Activated naive CD8-positive, alpha-beta T cell (primary cell): ENCODE measurements around the gene TCF20.

Experiments
- H3K27ac Mint-ChIP-seq: one replicate; pipeline ENCODE4 v1.8.0; 2021; ENCODE audit warnings: mixed read lengths
- H3K27me3 Mint-ChIP-seq: one replicate; pipeline ENCODE4 v1.8.0; 2021; ENCODE audit warnings: mixed read lengths
- H3K36me3 Mint-ChIP-seq: one replicate; pipeline ENCODE4 v1.8.0; 2021; ENCODE audit warnings: mixed read lengths
- H3K4me1 Mint-ChIP-seq: one replicate; pipeline ENCODE4 v1.8.0; 2021; ENCODE audit warnings: low read depth, mixed read lengths
- H3K4me3 Mint-ChIP-seq: one replicate; pipeline ENCODE4 v1.8.0; 2021; ENCODE audit warnings: mild to moderate bottlenecking, mixed read lengths
- H3K9me3 Mint-ChIP-seq: one replicate; pipeline ENCODE4 v1.8.0; 2021; ENCODE audit warnings: low read depth, mixed read lengths

TCF20 gene

DNA sequence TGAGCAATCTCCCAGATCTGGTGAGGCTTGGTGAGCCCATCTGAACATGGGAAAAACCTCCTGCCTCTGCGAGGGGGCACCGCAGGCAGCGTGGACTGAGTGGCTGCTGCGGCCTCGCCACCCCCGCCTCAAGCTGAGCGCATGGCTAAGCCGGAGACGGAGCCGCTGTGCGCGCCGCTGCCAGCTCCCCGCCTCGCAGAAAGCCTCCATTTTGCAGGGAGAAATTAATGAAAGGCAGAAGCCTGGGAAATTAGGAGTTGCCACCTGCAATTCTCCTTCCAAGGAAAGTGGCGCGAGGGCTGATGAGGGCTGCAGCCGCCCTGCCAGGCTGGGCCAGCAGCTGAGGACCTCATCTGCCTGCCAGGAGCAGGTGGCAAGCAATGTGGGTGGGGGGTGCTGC, 35.6 kb upstream of the TCF20 start:
- Mint-ChIP-seq H3K4me1 (peaks cover 66% of the 10 kb centered on the region), H3K4me3 (no peak overlapping the region), H3K27ac (no peak overlapping the region), H3K36me3 (no peaks in the 10 kb centered on the region), H3K9me3 (no peaks in the 10 kb centered on the region), H3K27me3 (no peaks in the 10 kb centered on the region)

DNA sequence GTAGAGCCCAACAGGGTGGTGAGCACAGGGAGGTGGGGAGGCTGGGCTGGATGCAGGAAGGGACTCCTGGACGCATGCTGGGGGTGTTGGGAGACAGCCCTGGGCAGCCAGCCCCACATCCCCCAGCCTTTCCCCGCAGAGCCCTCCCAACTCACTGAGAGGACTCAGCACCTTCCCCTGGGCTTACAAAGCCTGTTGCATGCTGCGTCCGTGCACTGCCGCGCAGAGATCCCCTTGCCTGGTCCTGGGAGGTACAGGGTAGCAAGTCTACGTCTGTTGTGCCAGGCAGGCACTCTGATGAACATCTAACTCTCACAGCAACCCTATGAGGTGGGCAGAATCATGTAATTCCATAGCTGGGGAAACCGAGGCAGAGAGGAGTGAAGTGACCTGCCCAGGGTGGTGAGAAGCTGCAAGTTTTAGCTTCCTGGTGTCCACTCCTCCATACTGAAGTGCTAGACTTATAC, 33.9 kb upstream of the TCF20 start:
- Mint-ChIP-seq H3K9me3 (no peaks in the 10 kb centered on the region), H3K27ac (no peak overlapping the region), H3K4me3 (no peak overlapping the region), H3K4me1 (peaks cover 70% of the 10 kb centered on the region), H3K36me3 (no peaks in the 10 kb centered on the region), H3K27me3 (no peaks in the 10 kb centered on the region)

DNA sequence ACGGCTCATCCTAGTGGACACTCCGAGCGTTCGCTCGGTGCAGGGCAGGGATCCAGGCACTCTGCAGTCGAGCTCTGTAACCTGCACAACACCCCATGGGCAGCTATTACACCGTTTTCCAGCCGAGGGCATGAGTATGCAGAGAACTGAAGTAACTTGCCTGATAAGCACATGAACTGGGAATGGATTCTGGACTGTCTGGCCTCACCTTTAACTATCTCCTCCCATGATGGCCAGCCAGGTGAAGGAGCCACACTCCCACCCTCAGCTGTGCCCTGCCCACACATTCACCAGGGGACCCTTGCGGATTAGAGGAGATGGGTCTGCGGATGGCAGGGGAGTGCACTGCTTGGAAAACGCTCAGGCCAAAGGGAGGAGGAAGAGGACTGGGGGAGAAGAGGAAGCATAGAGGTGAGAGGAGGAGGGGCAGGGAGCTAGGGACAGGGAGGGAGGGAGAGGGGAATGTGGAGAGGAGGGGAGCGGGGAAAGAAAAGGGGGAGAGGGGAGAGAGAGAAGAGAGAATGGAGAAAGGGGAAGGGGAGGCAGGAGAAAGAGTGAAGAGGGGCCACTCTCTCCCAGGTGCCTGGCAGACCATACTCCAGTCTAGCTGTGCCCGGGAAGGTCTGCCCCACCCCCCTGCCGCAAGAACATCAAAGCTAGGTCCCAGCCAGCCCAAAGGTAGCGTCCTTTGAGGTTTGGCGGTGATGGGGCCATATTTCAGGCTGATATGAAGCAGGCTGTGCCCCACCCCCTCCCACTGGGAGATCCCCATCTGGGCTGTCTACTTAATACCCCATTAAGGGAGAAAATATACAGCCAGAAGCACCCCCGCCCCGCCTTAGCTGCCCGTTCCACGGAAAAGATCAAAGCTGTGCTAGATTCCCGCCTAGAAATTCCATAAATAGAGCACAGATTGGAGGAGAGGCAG, 33.2 kb upstream of the TCF20 start:
- H3K27ac Mint-ChIP-seq = no peak overlapping the region
- no peak overlapping the region for H3K4me3 Mint-ChIP-seq
- H3K27me3 Mint-ChIP-seq = no peaks in the 10 kb centered on the region
- no peaks in the 10 kb centered on the region for H3K36me3 Mint-ChIP-seq
- H3K9me3 Mint-ChIP-seq = no peaks in the 10 kb centered on the region
- peaks cover 77% of the 10 kb centered on the region for H3K4me1 Mint-ChIP-seq

DNA sequence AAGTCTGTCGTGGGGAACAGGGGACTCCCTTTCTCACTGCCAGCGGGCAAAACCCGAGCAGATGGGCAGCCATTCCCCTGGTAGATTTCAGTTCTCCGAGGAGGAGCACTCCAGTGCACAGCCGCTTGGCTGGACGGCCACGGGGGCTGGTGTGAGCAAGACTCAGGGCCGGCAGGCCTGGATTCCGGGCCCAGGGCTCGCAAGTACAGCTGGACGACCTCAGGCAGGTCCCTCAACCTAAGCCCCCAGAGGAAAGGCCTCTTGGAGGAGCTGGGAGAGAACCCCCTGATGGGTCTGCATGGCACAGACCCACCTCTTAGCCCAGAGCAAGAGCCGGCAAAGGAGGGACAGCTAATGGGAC, 31.3 kb upstream of the TCF20 start:
- no peaks in the 10 kb centered on the region for H3K36me3 Mint-ChIP-seq
- no peaks in the 10 kb centered on the region for H3K27me3 Mint-ChIP-seq
- H3K27ac Mint-ChIP-seq = no peak overlapping the region
- no peak overlapping the region for H3K4me3 Mint-ChIP-seq
- H3K4me1 Mint-ChIP-seq = peaks cover 78% of the 10 kb centered on the region
- H3K9me3 Mint-ChIP-seq = no peaks in the 10 kb centered on the region

DNA sequence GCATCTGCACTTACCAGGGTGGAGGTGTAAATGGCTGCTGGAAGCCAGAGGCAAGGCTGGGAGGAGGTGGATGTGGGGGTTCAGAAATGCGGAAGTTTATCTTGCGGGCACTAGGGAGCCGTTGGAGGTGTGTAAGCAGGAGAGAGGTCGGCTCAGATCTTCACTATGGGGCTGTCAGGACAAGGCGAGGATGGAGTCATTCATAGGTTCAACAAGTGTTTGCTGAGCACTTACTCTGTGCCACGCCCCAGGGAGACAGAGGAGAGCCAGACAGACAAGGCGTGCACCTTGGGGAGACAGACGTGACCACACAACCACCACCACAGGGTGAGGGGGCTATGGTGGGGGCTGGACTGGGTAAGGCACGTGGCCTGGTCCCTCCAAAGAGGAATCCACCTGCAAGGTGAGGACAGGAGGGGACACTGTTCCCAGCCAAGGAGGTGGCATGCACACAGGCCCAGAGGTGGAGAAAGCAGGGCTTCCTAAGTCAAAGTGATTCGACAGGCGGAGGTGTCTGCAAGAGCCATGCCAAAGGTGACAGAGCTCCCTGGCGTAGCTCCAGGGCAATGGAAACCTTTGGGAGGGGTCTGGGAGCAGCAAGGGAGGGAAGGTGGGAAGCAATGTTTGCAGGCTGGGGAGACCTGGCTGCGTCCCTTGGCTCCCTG, 30.8 kb upstream of the TCF20 start:
- Mint-ChIP-seq H3K4me1 (peaks cover 81% of the 10 kb centered on the region), H3K27me3 (no peaks in the 10 kb centered on the region), H3K4me3 (peak overlapping the region; percentile 72), H3K9me3 (no peaks in the 10 kb centered on the region), H3K36me3 (no peaks in the 10 kb centered on the region), H3K27ac (peak overlapping the region; percentile 78)

DNA sequence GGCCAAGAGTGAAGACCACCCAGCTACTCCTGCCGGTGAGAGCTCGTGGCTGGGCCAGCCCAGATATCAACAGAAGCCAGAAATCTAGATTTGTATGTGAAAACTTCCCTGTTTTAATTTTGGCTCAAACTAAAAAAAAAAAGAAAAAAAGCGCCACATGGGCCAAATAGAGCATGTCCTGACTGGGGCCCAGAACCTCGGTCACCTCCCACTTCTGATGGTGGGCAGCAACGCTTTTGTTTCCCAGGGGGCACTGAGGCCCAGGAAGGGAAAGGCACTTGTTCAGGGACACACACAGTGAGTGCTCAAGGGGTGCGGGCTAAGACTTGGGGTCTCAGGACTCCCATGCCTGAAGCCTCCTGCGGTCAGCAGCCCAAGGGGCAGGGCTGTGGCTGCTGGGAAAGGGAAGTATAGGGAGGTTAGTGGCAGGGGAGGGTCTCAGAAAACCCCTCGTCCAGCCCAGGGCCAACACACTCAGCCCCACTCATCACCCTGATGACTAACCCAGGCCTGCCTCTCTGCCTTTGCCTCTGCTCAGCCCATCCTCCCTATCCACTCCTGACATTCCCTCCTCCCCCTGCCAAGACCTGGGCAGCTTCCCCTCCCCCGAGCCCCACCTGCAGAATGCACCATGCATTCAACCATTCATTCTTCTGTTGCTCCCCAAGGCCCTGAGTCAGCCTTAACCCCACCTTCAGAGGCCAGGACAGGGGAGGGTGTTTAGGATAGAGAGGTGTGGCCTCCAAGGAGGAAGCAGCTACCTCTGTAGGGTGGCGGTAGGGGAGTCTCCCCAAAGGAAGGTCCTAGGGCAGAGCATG, 30.0 kb upstream of the TCF20 start:
- Mint-ChIP-seq H3K4me3 (peak overlapping the region; percentile 72), H3K27me3 (no peaks in the 10 kb centered on the region), H3K27ac (peak overlapping the region; percentile 78), H3K4me1 (peaks cover 85% of the 10 kb centered on the region), H3K36me3 (no peaks in the 10 kb centered on the region), H3K9me3 (no peaks in the 10 kb centered on the region)

DNA sequence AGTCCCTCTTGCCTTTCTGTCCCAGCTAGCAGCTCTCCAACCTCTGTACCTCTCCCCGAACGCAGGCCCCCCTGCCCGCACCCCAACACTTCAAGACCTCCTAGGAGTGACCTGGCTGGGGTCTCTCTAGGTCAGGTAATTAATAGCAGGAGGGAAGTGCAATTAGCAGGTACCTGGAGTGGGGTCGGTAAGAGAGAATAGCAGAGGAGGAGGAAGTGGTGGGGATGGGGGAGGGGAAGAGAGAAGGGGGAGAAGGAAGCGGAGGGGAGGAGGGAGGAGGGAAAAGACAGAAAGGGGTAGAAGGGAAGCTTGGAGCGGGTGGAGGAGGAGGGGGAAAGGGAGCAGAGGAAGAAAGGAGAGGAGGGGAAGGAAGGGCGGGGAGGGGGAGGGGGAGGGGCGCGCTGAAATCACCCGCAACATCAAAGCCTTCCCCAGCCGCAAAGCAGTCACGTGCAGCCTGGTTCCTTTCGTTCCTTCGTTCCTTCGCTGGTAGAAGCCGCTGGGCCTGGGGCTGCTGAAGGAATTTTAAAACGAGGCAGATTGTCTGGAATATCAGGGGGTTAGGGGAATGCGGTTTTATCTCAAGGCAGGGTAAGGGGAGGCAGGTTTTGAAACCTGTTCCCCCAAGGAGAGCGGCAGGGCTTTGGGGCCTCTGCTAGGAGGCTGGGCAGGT, 29.3 kb upstream of the TCF20 start:
- Mint-ChIP-seq H3K27me3 (no peaks in the 10 kb centered on the region), H3K36me3 (no peaks in the 10 kb centered on the region), H3K4me3 (peak overlapping the region; percentile 56), H3K9me3 (no peaks in the 10 kb centered on the region), H3K27ac (peak overlapping the region; percentile 78), H3K4me1 (peaks cover 85% of the 10 kb centered on the region)

DNA sequence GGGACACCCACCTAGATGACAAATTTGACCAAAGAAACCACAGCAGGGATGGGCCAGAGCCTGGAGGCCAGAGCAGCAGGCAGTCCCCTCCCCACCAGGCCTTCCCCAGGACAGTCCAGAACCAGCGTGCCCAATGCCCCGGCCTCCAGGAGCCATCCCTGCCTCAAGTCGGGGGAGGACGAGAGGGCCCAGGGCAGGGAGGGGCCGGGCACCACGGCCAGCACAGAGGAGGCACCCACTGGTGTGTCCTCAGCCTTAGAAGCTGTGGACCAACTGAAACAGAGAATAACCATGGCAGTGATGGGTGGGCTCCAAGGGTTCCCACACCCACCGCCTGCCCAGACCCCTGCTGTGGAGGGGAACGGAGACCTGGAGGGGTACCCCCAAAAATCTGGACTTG, 28.3 kb upstream of the TCF20 start:
- no peak overlapping the region for H3K4me3 Mint-ChIP-seq
- H3K27me3 Mint-ChIP-seq = no peaks in the 10 kb centered on the region
- no peaks in the 10 kb centered on the region for H3K9me3 Mint-ChIP-seq
- H3K27ac Mint-ChIP-seq = no peak overlapping the region
- no peaks in the 10 kb centered on the region for H3K36me3 Mint-ChIP-seq
- H3K4me1 Mint-ChIP-seq = peaks cover 86% of the 10 kb centered on the region

DNA sequence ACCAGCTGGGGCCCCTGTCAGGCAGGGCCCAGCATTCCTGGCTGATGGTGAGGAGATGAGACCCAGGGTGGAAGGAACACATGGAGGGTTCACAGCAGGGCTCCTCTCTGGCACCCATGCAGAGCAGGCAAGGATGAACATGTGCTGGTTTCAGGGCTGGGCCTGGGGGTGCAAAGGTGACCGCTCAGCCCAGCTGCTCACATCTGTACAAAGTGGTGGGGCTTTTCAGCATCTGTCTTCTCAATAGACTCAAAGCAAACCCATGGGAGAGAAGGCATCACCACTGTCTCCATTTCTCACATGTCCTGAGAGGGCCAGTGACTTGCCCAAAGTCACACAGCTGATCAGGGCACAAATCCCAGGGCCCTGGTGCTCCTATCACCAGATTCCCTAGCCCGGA, 27.3 kb upstream of the TCF20 start:
- H3K27me3 Mint-ChIP-seq = no peaks in the 10 kb centered on the region
- peaks cover 81% of the 10 kb centered on the region for H3K4me1 Mint-ChIP-seq
- no peak overlapping the region for H3K4me3 Mint-ChIP-seq
- no peaks in the 10 kb centered on the region for H3K36me3 Mint-ChIP-seq
- no peak overlapping the region for H3K27ac Mint-ChIP-seq
- no peaks in the 10 kb centered on the region for H3K9me3 Mint-ChIP-seq

DNA sequence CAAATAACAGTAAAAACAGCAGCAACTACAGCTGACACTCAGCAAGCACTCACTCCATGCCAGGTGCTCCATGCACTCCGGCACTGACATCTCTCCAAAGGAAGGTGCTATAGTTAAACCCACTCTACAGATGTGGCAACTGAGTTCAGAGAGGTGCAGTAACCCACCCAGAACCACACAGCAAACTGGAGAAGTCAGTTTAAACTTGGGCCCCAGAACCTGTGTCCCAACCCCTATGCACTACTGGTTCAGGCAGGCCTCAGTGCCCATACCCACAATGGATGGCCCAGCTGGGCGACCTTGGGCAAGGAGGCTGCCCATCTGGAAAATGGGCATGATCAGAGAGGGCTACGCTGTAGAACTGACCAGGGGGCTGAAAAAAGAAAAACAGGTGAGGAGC, 26.4 kb upstream of the TCF20 start:
- no peaks in the 10 kb centered on the region for H3K27me3 Mint-ChIP-seq
- no peak overlapping the region for H3K27ac Mint-ChIP-seq
- H3K4me1 Mint-ChIP-seq = peaks cover 73% of the 10 kb centered on the region
- H3K36me3 Mint-ChIP-seq = no peaks in the 10 kb centered on the region
- H3K9me3 Mint-ChIP-seq = no peaks in the 10 kb centered on the region
- no peak overlapping the region for H3K4me3 Mint-ChIP-seq

DNA sequence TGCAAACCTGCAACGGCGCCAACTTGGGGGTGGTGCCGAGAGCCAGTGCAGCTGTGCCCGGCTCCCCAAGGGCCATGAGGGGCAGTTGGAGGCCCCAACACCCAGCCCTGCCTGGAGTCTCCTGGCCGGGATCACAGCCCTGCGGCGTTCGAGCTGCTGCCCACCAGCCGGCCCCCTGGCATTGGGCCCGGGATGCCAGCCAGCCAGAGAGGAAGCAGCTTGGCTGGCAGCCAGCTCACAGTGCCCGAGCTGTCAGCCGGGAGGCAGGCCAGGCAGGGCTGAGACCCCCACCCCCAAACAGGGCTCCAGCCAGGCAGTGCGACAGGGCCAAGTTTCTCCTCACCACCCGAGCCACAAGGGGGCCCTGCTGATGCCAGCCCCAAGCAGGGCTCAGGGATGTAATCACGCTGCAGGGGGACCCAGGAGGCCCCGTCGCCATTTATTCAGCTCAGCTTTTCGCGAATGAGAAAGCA, 26.0 kb upstream of the TCF20 start:
- Mint-ChIP-seq H3K9me3 (no peaks in the 10 kb centered on the region), H3K4me3 (no peak overlapping the region), H3K36me3 (no peaks in the 10 kb centered on the region), H3K27me3 (no peaks in the 10 kb centered on the region), H3K27ac (no peak overlapping the region), H3K4me1 (peaks cover 70% of the 10 kb centered on the region)

DNA sequence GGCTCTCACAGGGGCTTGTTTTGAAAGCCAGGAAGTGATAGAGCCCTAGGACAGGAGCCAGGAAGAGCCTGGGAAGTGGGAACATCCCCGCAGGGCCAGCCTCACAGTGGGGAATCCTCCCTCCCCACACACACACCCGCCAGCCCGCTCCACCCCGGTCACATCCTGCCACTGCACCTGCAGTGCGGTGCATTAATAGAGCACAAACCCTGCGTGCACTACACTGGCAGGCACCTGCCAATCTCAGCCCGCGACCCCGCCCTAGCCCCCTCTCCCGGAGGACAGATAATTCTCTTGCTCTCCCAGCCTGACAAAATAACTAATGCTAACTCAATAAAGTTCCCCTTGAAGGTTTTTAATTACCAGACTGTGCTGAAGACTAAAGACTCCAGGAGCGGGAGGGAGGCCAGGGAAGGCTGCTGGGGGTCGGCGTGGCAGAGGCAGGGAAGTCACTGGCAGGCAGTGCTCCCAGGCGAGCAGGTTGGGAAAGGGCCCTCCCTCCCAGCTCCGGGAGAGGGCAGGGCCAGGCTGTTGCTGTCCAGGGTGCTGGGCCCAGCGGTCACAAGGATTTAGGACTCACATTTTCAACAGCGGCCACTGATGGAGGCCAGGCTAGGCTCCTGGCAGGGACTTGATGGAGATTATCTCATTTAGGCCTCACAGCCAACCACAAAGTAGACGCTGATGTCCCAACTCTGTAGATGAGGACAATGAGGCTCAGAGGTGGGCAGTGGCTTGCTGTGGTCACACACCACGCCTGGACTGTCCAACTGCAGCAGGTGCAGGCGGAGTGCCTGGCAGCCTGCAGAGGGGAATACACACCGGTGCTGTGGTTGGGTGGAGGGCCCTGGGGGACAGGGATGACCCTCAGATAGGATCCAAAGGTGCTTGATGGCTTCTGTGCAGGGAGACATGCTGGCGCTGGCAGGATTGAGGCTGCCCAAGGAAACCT, 23.9 kb upstream of the TCF20 start:
- Mint-ChIP-seq H3K4me1 (peaks cover 49% of the 10 kb centered on the region), H3K36me3 (no peaks in the 10 kb centered on the region), H3K27me3 (no peaks in the 10 kb centered on the region), H3K4me3 (no peak overlapping the region), H3K27ac (no peak overlapping the region), H3K9me3 (no peaks in the 10 kb centered on the region)

DNA sequence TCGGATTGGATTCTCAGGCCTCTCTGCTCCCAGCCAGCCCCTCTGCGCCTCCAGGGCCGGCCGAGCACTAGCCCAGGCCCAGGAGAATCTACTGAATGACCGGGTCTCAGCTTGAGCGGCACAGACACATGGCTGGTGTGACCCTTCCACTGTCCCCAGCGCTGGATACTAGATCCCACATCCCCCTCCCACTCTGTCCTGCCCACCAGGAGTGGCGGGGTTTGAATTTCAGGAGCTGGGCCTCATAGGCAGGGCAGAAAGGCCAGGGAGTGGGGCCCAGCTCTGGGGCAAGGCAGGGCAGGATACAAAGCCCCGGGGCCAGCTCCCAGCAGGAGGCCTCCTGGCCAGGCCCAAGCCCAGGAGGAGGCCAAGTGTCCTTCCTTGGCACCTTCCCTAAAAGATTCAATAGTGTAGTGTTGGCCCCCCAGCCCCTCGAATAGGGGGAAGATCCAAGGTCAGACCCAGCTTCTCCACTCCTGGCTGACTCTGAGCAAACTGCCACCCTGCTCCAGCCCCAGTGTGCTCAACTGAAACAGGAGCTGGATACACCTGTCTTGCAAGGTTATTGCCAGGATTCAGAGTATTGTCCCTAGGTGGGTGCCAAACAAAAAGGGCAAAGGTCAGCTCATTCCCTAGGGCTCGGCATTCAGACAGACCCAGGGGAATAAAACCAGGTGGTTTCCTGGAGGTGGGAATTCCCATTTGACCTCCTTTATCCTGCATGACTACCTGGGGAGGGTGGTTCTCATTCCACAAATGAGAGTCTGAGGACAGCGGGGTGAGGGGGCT, 22.5 kb upstream of the TCF20 start:
- Mint-ChIP-seq H3K36me3 (no peaks in the 10 kb centered on the region), H3K27ac (no peak overlapping the region), H3K9me3 (no peaks in the 10 kb centered on the region), H3K4me3 (no peak overlapping the region), H3K4me1 (peaks cover 36% of the 10 kb centered on the region), H3K27me3 (no peaks in the 10 kb centered on the region)
